ENCODE measurements around the gene TANGO2. TPM values are rescaled to one million over a fixed set of nuclear protein-coding genes. Genes with fewer than 3 reads are reported as not detected.
A peak's percentile ranks its signal among the peaks of the same experiment; 100 is the strongest.

The TANGO2 gene
- total RNA-seq, 1 experiment from 2014 or later: 14.6 TPM

DNA sequence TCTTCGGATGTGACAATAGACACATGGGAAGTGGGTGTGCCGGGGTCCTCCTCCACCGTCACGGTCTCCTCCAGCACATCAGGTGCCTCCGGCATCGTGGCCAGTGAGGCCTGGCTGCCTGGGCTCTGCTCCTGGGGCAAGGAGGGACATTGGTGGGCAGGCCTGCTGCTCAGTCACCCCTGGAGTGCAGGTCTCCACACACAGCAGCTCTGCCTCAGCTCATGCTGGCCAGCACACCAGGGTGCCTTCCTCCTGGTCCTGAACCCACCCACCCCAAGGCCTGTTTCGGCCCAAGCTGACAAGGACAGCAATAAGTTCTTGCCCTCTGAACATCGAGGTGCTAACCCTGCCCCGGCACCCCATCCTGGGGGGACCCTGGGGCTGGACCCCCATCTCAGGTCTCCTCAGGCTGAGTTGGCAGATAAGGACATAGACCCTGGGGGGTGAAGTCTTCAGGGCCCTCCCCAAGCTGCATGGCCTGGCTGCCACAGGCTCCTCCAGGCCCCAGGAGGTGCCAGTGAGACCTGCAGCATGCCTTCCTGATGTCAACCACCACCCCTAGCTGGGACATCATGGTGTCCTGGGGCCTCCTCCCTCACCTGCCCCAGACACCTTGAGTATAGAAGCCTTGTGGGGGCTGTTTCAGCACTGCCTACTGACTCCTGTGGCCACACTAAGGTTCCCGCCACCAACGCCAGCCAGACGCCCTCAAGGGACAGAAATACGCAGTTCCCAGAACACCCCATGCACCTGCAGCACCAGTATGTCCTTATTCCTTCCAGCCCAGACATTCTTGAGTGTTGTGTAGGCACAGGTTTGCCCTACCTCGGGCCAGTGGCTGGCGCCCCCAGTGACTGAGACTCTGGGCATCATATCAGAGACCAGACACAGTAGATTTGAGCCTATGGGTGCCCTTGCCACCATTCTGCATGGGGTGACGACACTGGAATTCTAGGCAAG lies 38.7 kb upstream of the TANGO2 start:
- Histone ChIP-seq H3K23me2 (ENCODE audit: insufficient read length, low read depth, low read length, poor library complexity, severe bottlenecking) (no peaks in the 10 kb centered on the region), H3K18ac (ENCODE audit: insufficient read length, low read depth, low read length) (no peak overlapping the region), H2BK120ac (ENCODE audit: low read depth, low read length, poor library complexity, severe bottlenecking) (no peak overlapping the region), H3T11ph (ENCODE audit: low read length) (no peak overlapping the region), H4K91ac (ENCODE audit: insufficient read length, low read depth, low read length) (no peak overlapping the region), H2AK5ac (ENCODE audit: insufficient read length, low read length) (no peak overlapping the region), H3K9ac (ENCODE audit: extremely low read depth, insufficient read length, low read length) (no peak overlapping the region), H2BK5ac (ENCODE audit: insufficient read length, low read length) (no peak overlapping the region), H3K4ac (ENCODE audit: low read depth, low read length) (no peak overlapping the region), H3K27me3 (ENCODE audit: insufficient read depth, low read length) (no peaks in the 10 kb centered on the region), H4K5ac (ENCODE audit: insufficient read length, low read depth, low read length) (no peak overlapping the region), H3K56ac (ENCODE audit: insufficient read length, low read depth, low read length) (no peak overlapping the region), H3K23ac (ENCODE audit: insufficient read length, low read depth, low read length) (no peak overlapping the region), H3K9me3 (ENCODE audit: control insufficient read depth, low read depth, low read length) (no peaks in the 10 kb centered on the region), H3K79me1 (ENCODE audit: insufficient read depth, low read depth, low read length, poor library complexity, severe bottlenecking) (peaks cover 4% of the 10 kb centered on the region), H4K20me1 (ENCODE audit: control insufficient read depth, insufficient read depth, insufficient read length) (peaks cover 3% of the 10 kb centered on the region), H2BK20ac (ENCODE audit: low read depth, low read length, poor library complexity, severe bottlenecking) (no peak overlapping the region), H3K4me1 (ENCODE audit: insufficient read depth, low read length) (no peaks in the 10 kb centered on the region; the same call in 1 of the 2 replicates), H3K27ac (ENCODE audit: insufficient read length, low read depth, low read length) (no peak overlapping the region), H2AFZ (ENCODE audit: low read length) (no peak overlapping the region), H3K14ac (ENCODE audit: insufficient read depth, low read length) (no peak overlapping the region; the same call in 1 of the 2 replicates), H3K4me2 (ENCODE audit: insufficient read depth, insufficient read length, low read length) (no peak overlapping the region), H4K8ac (replicated peaks; ENCODE audit: insufficient read length, low read depth, low read length) (no peak overlapping the region), H3K79me2 (ENCODE audit: insufficient read depth, low read length) (no peaks in the 10 kb centered on the region), H2BK12ac (ENCODE audit: insufficient read length, low read depth, low read length) (no peak overlapping the region), H2BK15ac (ENCODE audit: low read depth, low read length) (no peak overlapping the region)
- Mint-ChIP-seq H3K4me3 (0 out of 5 replicates have a peak overlapping the region, but pooled peaks of 1 of the 2 experiments have one; percentile 23), H3K36me3 (ENCODE audit: insufficient read depth in 1 of 3, low read depth in 3 of 3) (peaks cover 7 to 23% (median 21%) of the 10 kb centered on the region in 3 experiments; a peak in 6 of 7 replicates), H3K27me3 (ENCODE audit: low read depth) (no peaks in the 10 kb centered on the region), H3K9me3 (no peaks in the 10 kb centered on the region), H3K27ac (no peak overlapping the region; a peak in 1 of 7 replicates), H3K4me1 (peaks cover 5 to 6% of the 10 kb centered on the region in 2 experiments; a peak in 3 of 4 replicates)
- TF ChIP-seq CTCF (conservative IDR thresholded peaks at IDR 0.05): no peak
- DNase-seq: no peak
- WGBS (ENCODE audit: extremely low coverage, insufficient read length, low lambda C conversion rate): no CpG with 5 or more reads among the region's 16 CpGs
